AG10803 (cell line): ENCODE data around the gene IQGAP3.
"Not testable (repeated sequence)": the region's sequence is repeated elsewhere in the genome, so short reads cannot be mapped to it uniquely, and the experiment has no call there.

Source experiments
- DNase-seq: peaks from one replicate; pipeline ENCODE4 v3.0.0; 2010; ENCODE audit warnings: low read depth
- H3K4me3 ChIP-seq: 2 replicates; pipeline ENCODE4 v1.5.1; 2011; ENCODE audit warnings: mild to moderate bottlenecking, low read length, control low read depth
- TF ChIP-seq, protein P1 (sequence below): conservative IDR thresholded peaks from 2 replicates; pipeline ENCODE4 v1.5.1; 2011; ENCODE audit warnings: mild to moderate bottlenecking, low read length, control low read depth, inconsistent platforms

The IQGAP3 gene

DNA sequence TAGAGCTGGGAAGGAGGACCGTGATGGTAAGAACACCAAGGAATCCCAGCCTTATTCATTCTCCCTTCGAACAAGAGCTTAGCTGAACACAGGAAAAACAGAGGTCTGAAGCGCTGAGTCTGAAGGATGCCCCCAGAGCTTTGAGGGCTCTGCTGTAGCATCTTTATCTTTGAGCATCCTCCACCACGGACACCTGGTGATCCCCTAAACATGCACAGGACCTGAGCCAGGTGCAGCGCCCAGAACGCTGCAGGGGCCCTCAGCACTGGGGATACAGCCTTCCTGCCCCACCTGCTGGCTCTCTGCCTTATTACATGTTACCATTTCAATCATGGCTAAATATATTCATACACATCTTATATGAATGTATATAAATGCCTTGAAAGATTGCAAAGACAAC lies 36.6 kb upstream of the IQGAP3 start:
- TF ChIP-seq, protein P1, sequence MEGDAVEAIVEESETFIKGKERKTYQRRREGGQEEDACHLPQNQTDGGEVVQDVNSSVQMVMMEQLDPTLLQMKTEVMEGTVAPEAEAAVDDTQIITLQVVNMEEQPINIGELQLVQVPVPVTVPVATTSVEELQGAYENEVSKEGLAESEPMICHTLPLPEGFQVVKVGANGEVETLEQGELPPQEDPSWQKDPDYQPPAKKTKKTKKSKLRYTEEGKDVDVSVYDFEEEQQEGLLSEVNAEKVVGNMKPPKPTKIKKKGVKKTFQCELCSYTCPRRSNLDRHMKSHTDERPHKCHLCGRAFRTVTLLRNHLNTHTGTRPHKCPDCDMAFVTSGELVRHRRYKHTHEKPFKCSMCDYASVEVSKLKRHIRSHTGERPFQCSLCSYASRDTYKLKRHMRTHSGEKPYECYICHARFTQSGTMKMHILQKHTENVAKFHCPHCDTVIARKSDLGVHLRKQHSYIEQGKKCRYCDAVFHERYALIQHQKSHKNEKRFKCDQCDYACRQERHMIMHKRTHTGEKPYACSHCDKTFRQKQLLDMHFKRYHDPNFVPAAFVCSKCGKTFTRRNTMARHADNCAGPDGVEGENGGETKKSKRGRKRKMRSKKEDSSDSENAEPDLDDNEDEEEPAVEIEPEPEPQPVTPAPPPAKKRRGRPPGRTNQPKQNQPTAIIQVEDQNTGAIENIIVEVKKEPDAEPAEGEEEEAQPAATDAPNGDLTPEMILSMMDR, result peak; percentile 51
- no peak overlapping the region for H3K4me3 ChIP-seq
- no peak for DNase-seq

DNA sequence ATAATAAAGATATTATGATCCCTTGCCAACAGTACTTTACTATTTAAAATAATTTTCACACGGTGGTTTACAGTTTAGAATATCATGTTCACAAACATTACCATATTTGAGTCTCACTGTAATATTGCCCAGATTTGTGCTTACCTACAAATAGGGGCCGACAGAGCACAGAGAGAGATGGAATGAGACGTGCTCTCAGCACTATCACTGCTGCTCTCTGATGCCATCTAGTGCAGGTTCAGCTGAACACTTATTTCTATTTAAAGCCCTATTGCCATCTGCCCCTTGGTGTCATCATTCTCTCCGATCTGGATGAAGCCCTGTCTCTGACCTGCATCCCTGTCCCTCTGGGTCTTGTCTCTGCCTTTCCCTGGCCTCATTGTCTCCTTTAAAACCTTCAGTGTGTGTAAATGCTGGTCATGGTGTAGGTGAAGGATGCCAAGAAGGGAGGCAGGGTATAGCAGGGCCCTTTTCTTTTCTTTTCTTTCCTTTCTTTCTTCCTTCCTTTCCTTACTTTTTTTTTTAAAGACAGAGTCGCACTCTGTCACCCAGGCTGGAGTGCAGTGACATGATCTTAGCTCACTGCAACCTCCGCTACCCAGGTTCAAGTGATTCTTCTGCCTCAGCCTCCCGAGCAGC lies 35.8 kb upstream of the IQGAP3 start:
- DNase-seq, result peak; percentile 76
- H3K4me3 ChIP-seq, result no peak overlapping the region
- TF ChIP-seq, protein P1, result peak; percentile 93

DNA sequence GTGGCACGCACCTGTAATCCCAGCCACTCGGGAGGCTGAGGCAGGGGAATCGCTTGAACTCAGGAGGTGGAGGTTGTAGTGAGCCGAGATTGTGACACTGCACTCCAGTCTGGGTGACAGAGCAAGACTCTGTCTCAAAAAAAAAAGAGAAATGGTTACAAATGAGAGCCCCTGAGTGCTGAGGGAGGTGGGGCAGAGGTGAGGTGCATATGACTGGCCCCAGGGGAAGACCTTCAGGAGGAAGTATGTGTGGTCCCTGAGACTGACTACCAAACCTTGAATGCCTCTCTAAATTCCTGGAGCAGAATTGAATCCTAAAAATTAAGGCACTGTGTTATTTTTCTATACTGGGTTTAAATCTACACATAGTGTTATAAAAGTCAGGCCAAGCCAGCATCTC lies 35.0 kb upstream of the IQGAP3 start:
- DNase-seq, result not testable (repeated sequence)

DNA sequence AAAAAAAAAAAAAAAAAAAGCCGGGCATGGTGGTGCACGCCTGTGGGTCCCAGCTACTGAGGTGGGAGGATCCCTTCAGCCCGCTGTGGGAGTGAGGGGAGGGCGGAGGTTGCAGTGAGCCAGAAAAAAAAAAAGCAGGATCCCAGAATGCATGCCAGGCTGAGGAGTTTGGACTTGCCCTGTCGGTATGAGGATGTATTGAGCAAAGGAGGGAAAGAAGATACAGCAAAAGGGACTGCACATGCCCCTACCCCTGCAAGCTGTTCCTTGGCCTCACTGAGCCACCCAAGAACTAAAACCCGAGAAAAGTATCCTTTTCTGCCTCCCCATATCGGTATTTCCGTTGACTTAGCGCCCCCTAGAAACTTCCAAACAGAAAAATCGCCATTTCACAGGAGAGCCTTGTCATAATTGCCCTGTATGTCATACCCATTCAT lies 30.2 kb upstream of the IQGAP3 start:
- no peak overlapping the region for H3K4me3 ChIP-seq
- TF ChIP-seq, protein P1, result peak; percentile 38
- DNase-seq, result no peak

More for the DNA sequence above, 35.0 kb upstream of the IQGAP3 start:
- H3K4me3 ChIP-seq, result not testable (repeated sequence)

DNA sequence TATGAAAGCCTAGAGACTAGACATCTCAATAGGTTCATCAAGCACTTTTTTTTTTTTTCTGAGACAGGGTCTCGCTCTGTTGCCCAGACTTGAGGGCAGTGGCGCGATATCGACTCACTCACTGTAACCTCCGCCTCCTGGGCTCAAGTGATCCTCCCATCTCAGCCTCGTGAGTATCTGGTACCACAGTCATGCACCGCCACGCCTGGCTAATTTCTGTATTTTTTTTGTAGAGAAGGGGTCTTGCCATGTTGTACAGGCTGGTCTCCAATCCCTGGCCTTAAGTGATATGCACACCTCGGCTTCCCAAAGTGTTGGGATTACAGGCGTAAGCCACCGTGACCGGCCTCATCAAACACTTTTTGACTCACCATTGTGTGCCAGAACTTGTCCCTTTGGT lies 29.5 kb upstream of the IQGAP3 start:
- TF ChIP-seq, protein P1, result no peak
- peak overlapping the region; percentile 90 for H3K4me3 ChIP-seq
- DNase-seq, result no peak

DNA sequence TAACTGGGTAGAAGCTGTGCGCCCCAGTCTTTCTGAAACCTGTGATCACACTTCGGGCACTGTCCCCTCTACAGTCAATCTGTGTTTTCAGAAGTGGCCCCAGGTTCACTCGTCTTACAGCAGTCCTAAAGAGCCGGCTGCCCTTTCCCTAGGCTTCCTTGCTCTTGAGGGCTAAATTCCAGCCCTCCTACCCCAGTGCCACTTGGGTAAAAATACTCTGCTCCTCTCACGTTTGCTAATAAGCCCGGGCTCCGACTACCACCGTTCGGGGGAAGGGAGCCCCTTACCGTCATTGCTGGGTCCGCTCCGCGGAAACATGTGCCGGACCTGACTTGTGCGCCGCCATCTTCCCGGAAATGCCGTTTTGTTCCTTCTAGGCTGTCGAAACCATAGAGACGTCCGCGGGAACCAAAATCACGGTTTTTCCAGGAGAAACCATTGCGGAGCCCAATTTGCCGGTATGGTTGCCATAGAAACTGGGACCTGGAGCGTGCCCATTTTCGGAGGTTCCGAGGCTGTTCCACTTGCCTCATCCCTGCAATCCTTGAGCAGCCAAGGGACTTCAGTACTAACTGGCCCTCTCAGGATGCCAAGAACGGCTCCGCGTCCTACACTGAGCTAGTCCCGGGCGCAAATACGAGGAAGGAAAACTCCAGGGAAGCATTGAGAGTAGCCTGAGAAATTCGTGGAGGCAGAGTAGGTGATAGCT lies 28.9 kb upstream of the IQGAP3 start, which contains the start of gene GPATCH4:
Gene GPATCH4, minus strand, starts transcription at position 358 of the 709 bp plus-strand sequence.
- TF ChIP-seq, protein P1, result no peak
- H3K4me3 ChIP-seq, result peak within 1 kb of the TSS; percentile 90
- DNase-seq, result peak; percentile 93

DNA sequence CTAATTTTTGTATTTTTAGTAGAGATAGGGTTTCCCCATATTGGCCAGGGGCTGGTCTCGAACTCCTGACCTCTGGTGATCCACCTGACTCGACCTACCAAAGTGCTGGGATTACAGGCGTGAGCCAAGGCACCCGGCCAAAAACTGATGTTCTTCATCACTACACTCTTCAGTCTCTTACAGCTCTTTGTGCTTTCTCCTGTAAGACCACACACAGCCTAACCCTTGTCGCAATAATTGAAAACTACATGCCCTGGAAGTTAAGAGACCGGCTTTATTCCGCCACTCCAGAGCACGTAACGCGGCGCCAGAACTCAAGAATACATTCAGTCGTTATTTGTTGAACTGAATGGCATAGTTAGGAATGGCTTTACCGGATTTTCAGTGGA lies 28.4 kb upstream of the IQGAP3 start:
- TF ChIP-seq, protein P1, result no peak
- no peak for DNase-seq

More for the DNA sequence above, 28.4 kb upstream of the IQGAP3 start:
- H3K4me3 ChIP-seq, result peak overlapping the region; percentile 90
